ENCODE data around the gene ADPRH.

GRCh38 chr3:119598410-119599098 is 19.3 kb downstream of the ADPRH start:
- TF ChIP-seq POLR2AphosphoS5 (IDR thresholded peaks at IDR 0.05) = no peak
- TF ChIP-seq, protein P1, sequence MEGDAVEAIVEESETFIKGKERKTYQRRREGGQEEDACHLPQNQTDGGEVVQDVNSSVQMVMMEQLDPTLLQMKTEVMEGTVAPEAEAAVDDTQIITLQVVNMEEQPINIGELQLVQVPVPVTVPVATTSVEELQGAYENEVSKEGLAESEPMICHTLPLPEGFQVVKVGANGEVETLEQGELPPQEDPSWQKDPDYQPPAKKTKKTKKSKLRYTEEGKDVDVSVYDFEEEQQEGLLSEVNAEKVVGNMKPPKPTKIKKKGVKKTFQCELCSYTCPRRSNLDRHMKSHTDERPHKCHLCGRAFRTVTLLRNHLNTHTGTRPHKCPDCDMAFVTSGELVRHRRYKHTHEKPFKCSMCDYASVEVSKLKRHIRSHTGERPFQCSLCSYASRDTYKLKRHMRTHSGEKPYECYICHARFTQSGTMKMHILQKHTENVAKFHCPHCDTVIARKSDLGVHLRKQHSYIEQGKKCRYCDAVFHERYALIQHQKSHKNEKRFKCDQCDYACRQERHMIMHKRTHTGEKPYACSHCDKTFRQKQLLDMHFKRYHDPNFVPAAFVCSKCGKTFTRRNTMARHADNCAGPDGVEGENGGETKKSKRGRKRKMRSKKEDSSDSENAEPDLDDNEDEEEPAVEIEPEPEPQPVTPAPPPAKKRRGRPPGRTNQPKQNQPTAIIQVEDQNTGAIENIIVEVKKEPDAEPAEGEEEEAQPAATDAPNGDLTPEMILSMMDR (IDR thresholded peaks at IDR 0.05) = no peak
- TF ChIP-seq POLR2A (IDR thresholded peaks at IDR 0.05) = no peak
